Spleen (tissue), 3 donors: ENCODE results near the gene SRP54.

ENCODE experiments used
- POLR2A ChIP-seq, 3 donors: fragments of 450-650 bp; IDR thresholded peaks; one replicate each; pipeline ENCODE4 v1.5.1; 2017; ENCODE audit warnings: antibody characterized with exemption in 3 of 3, mild to moderate bottlenecking in 1 of 3
- POLR2AphosphoS5 ChIP-seq, 3 donors: sonication (generic); formaldehyde crosslinking; IDR thresholded peaks; one replicate each; pipeline ENCODE4 v1.5.1; 2017; ENCODE audit warnings: antibody characterized with exemption in 3 of 3

DNA sequence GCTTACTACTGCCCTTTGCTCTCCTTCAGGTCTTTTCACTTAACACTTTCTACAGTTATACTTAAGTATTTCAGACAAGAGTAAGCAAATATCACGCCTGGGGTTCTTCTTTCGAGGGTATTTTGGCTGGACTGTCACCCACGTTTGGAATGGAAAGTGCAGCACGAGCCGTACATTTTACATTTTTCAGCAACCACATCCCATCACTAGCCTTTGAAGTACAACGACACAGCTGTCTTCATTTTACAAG is 62.9 kb downstream of the SRP54 start:
- TF ChIP-seq POLR2A (IDR thresholded peaks at IDR 0.05) = peak in 1 of 3 donors; percentile 41
- no peak for TF ChIP-seq POLR2AphosphoS5 (IDR thresholded peaks at IDR 0.05)
